H1 (cell line): ENCODE results near the gene KRTAP12-3. TPM values are rescaled to one million over a fixed set of nuclear protein-coding genes. Genes with fewer than 3 reads are reported as not detected.

Experiments
- ATF3 ChIP-seq: IDR thresholded peaks from 2 replicates; pipeline ENCODE4 v1.6.1; 2011; ENCODE audit warnings: low read depth, mild to moderate bottlenecking, low read length; ENCODE audit not compliant: insufficient read depth
- CHD7 ChIP-seq: fragments of 300-600 bp; sonication (generic); IDR thresholded peaks from 2 replicates; pipeline ENCODE4 v1.7.1; 2012; ENCODE audit warnings: low read length, moderate library complexity, mild to moderate bottlenecking, inconsistent platforms; ENCODE audit not compliant: insufficient replicate concordance
- SAP30 ChIP-seq: fragments of 300-600 bp; sonication (generic); IDR thresholded peaks from 2 replicates; pipeline ENCODE4 v1.7.1; 2012; ENCODE audit warnings: low read length, moderate library complexity, mild to moderate bottlenecking, inconsistent platforms; ENCODE audit not compliant: insufficient read depth, insufficient replicate concordance
- polyA plus RNA-seq, 7 experiments: library from polyadenylated mRNA; depleted of rRNA in 3 of 7; stranded (reverse) in 5 of 7; unstranded in 2 of 7; fragments of >200 nt in 5 of 7; fragments of 200-250 nt in 2 of 7; gene quantifications; 1 replicate in 5 of 7; 2 replicates in 1 of 7; 4 replicates in 1 of 7; pipeline versions ENCODE4 v1.2.1 to v1.2.3, GENCODE V29; 2011 to 2013; ENCODE audit warnings: missing spikeins in 2 of 7, mixed read lengths in 2 of 7
- total RNA-seq: library from RNA; stranded (reverse); fragmentation: NEBNext Ultra II Directional; extraction: Animal tissue kit (Norgen Biotek cat#: 25700); gene quantifications from 2 replicates; pipeline ENCODE4 v1.2.1, GENCODE V29; 2021

Gene KRTAP12-3
- total and polyA plus RNA-seq, 2 of the 8 experiments (the other 6 are each of a cell fraction or from before 2014, with no cell fraction given) = not detected

- TF ChIP-seq CHD7 (no peak), ATF3 (no peak), SAP30 (no peak)
Observed at GRCh38 chr21:44616591-44616926, 41.2 kb upstream of the KRTAP12-3 start (continued).
